Endothelial cell of umbilical vein (primary cell): ENCODE measurements around the gene TMEM181.

Source experiments
- CTCF ChIP-seq, 2 donors: IDR thresholded peaks; 1 replicate in 1 of 2; 2 replicates in 1 of 2; pipeline ENCODE4 v1.5.1; 2011; ENCODE audit warnings: low read length in 2 of 2, mild to moderate bottlenecking in 2 of 2, moderate library complexity in 2 of 2, control low read depth in 1 of 2, inconsistent platforms in 1 of 2, low read depth in 1 of 2; ENCODE audit not compliant: insufficient read depth in 1 of 2; ENCODE audit errors: extremely low read depth in 1 of 2
- MAX ChIP-seq: IDR thresholded peaks from 2 replicates; pipeline ENCODE4 v1.6.1; 2011; ENCODE audit not compliant: insufficient read depth, insufficient read length
- MYC ChIP-seq: IDR thresholded peaks from one replicate; pipeline ENCODE4 v1.6.1; 2011; ENCODE audit warnings: mild to moderate bottlenecking, low read depth, low read length
- POLR2A ChIP-seq: IDR thresholded peaks from 2 replicates; pipeline ENCODE4 v1.6.1; 2012; ENCODE audit warnings: low read depth, mild to moderate bottlenecking, control low read depth, low read length

- TF ChIP-seq MAX (no peak), POLR2A (no peak), CTCF (IDR thresholded peaks at IDR 0.05; ENCODE audit: extremely low read depth in 1 of 2, insufficient read depth in 1 of 2, low read depth in 1 of 2, low read length in 2 of 2) (no peak), MYC (no peak)
These were observed 11.3 kb upstream of the TMEM181 start for GRCh38 chr6:158548418-158549161.
